IMR-90 (cell line): ENCODE measurements around the gene TPO.

Experiments used
- CEBPB ChIP-seq: IDR thresholded peaks from 2 replicates; pipeline ENCODE4 v1.6.1; 2012; ENCODE audit warnings: low read depth, low read length, improper control_type of control experiment
- CTCF ChIP-seq: conservative IDR thresholded peaks from 2 replicates; pipeline ENCODE4 v1.5.1; 2012; ENCODE audit warnings: mild to moderate bottlenecking, low read depth, low read length, improper control_type of control experiment
- ELK1 ChIP-seq: fragments of 150-350 bp; IDR thresholded peaks from 2 replicates; pipeline ENCODE4 v1.6.1; 2016; ENCODE audit warnings: low read depth, mild to moderate bottlenecking, low read length, moderate library complexity, borderline replicate concordance
- FOS ChIP-seq: fragments of 150-350 bp; IDR thresholded peaks from 2 replicates; pipeline ENCODE4 v1.6.1; 2016; ENCODE audit warnings: low read depth, low read length
- MAFK ChIP-seq: IDR thresholded peaks from 2 replicates; pipeline ENCODE4 v1.6.1; 2012; ENCODE audit warnings: low read depth, low read length, improper control_type of control experiment
- MXI1 ChIP-seq: IDR thresholded peaks from 2 replicates; pipeline ENCODE4 v1.6.1; 2012; ENCODE audit warnings: low read depth, mild to moderate bottlenecking, low read length, moderate library complexity, borderline replicate concordance
- NFE2L2 ChIP-seq: fragments of 150-350 bp; IDR thresholded peaks from 2 replicates; pipeline ENCODE4 v1.6.1; 2016; ENCODE audit warnings: low read depth, mild to moderate bottlenecking, low read length
- POLR2A ChIP-seq: IDR thresholded peaks from 2 replicates; pipeline ENCODE4 v1.6.1; 2012; ENCODE audit warnings: mild to moderate bottlenecking, low read depth, low read length
- RAD21 ChIP-seq: IDR thresholded peaks from 2 replicates; pipeline ENCODE4 v1.6.1; 2012; ENCODE audit warnings: low read length, improper control_type of control experiment
- SMC3 ChIP-seq: fragments of 150-350 bp; IDR thresholded peaks from 2 replicates; pipeline ENCODE4 v1.6.1; 2016; ENCODE audit warnings: low read depth, mild to moderate bottlenecking, antibody characterized with exemption, low read length, moderate library complexity
- USF2 ChIP-seq: fragments of 150-350 bp; IDR thresholded peaks from 2 replicates; pipeline ENCODE4 v1.6.1; 2017; ENCODE audit warnings: mild to moderate bottlenecking, antibody characterized with exemption, low read length, low read depth

- TF ChIP-seq SMC3 = no peak
- no peak for TF ChIP-seq NFE2L2
- no peak for TF ChIP-seq CTCF
- no peak for TF ChIP-seq MAFK
- TF ChIP-seq USF2 = no peak
- TF ChIP-seq FOS = no peak
- no peak for TF ChIP-seq MXI1
- no peak for TF ChIP-seq POLR2A
- TF ChIP-seq CEBPB = no peak
- TF ChIP-seq ELK1 = no peak
- TF ChIP-seq RAD21 = no peak
Observed at GRCh38 chr2:1451422-1451821, 38.2 kb downstream of the TPO start.
